Transverse colon (tissue), 4 donors: Measurements from ENCODE around the gene PRDX2. TPM values are rescaled to one million over a fixed set of nuclear protein-coding genes. Genes with fewer than 3 reads are reported as not detected.

Experiments used
- DNase-seq: peaks from one replicate; pipeline ENCODE4 v3.0.0-alpha.2; 2019
- H3K27ac ChIP-seq, 4 donors: fragments of 200-600 bp; sonication (generic); 2 replicates each; pipeline ENCODE4 v1.5.1; 2016 to 2018; ENCODE audit warnings: inconsistent platforms in 4 of 4
- H3K27me3 ChIP-seq: fragments of 200-600 bp; sonication (generic); 2 replicates; pipeline ENCODE4 v1.5.1; 2017; ENCODE audit warnings: inconsistent platforms
- H3K36me3 ChIP-seq, 4 donors: fragments of 200-600 bp; sonication (generic); 2 replicates each; pipeline ENCODE4 v1.5.1; 2017 to 2019; ENCODE audit warnings: inconsistent platforms in 4 of 4
- H3K4me1 ChIP-seq, 4 donors: fragments of 200-600 bp; sonication (generic); 2 replicates each; pipeline ENCODE4 v1.5.1; 2017 to 2020; ENCODE audit warnings: inconsistent platforms in 4 of 4
- H3K4me3 ChIP-seq, 4 donors: fragments of 200-600 bp; sonication (generic); 1 replicate in 1 of 4; 2 replicates in 3 of 4; pipeline versions ENCODE4 v1.5.1 to v1.6.1; 2017 to 2019; ENCODE audit warnings: inconsistent platforms in 4 of 4
- H3K9me3 ChIP-seq, 2 donors: fragments of 200-600 bp; sonication (generic); 2 replicates each; pipeline ENCODE4 v1.5.1; 2017 to 2019; ENCODE audit warnings: inconsistent platforms in 2 of 2
- EP300 ChIP-seq: sonication (generic); formaldehyde crosslinking; IDR thresholded peaks from one replicate; pipeline ENCODE4 v1.6.1; 2017; ENCODE audit warnings: antibody characterized with exemption, low read depth
- POLR2A ChIP-seq: fragments of 450-650 bp; IDR thresholded peaks from one replicate; pipeline ENCODE4 v1.6.1; 2016; ENCODE audit warnings: antibody characterized with exemption, mild to moderate bottlenecking, moderate library complexity
- POLR2AphosphoS5 ChIP-seq, 3 donors: sonication (generic); formaldehyde crosslinking; IDR thresholded peaks; one replicate each; pipeline ENCODE4 v1.6.1; 2016; ENCODE audit warnings: antibody characterized with exemption in 3 of 3
- WGBS, 2 donors: methylation state at CpG; one replicate each; pipeline ENCODE4 v1.1.5; 2018; ENCODE audit warnings: low coverage in 1 of 2; 5-methylcytosine and 5-hydroxymethylcytosine counted together
- in situ Hi-C, 4 donors: fragments of 200-750 bp; cut with MboI; loops; one replicate each; pipeline versions ENCODE4 v1.15.0 to v1.15.1; 2017; ENCODE audit warnings: low sequenced_read_pairs in 3 of 4, low pct_ligation_motif_present in 1 of 4, low pct_unique_long_range_greater_than_20kb in 1 of 4
- intact Hi-C: fragments of 100-400 bp; cut with DNase I; formaldehyde crosslinking; loops from one replicate; pipeline ENCODE4 v1.15.1; 2023; ENCODE audit warnings: low total_unique reads
- total RNA-seq, 4 donors: library from RNA; depleted of rRNA; stranded (reverse); fragments of >200 nt; gene quantifications; one replicate each; pipeline ENCODE4 v1.1.0, GENCODE V29; 2016
- TF ChIP-seq, protein P1 (sequence below), 5 experiments: fragments of 200-600 bp in 3 of 5; fragments of 450-650 bp in 2 of 5; sonication (generic) in 3 of 5; IDR thresholded peaks; 1 replicate in 2 of 5; 2 replicates in 3 of 5; pipeline ENCODE4 v1.5.1; 2016 to 2017; ENCODE audit warnings: antibody characterized with exemption in 5 of 5, inconsistent platforms in 3 of 5, mild to moderate bottlenecking in 2 of 5, moderate library complexity in 1 of 5

Gene PRDX2
- total RNA-seq, 4 donors from 2014 or later, result 172 to 357 (median 198) TPM

DNA sequence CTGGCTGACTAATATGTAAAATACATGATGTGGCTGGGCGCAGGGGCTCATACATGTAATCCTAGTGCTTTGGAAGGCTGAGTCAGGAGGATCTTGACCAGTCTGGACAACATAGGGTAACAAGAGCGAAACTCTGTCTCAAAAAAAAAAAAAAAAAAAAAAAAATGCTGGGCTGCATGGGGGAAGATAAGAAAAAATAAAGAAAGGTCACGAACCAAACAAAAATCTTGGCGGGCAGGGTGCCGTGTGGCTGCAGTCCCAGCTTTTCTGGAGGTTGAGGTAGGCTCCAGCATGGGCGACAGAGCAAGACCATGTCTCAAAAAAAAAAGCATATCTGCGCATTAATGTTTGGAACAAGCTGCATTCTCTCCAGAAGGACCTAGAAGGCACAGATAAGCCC lies 13.5 kb upstream of the PRDX2 start:
- no peaks in the 10 kb centered on the region for H3K27me3 ChIP-seq
- H3K9me3 ChIP-seq, result no peaks in the 10 kb centered on the region
- TF ChIP-seq POLR2AphosphoS5 (IDR thresholded peaks at IDR 0.05) (no peak), EP300 (no peak), POLR2A (no peak)
- TF ChIP-seq, protein P1, sequence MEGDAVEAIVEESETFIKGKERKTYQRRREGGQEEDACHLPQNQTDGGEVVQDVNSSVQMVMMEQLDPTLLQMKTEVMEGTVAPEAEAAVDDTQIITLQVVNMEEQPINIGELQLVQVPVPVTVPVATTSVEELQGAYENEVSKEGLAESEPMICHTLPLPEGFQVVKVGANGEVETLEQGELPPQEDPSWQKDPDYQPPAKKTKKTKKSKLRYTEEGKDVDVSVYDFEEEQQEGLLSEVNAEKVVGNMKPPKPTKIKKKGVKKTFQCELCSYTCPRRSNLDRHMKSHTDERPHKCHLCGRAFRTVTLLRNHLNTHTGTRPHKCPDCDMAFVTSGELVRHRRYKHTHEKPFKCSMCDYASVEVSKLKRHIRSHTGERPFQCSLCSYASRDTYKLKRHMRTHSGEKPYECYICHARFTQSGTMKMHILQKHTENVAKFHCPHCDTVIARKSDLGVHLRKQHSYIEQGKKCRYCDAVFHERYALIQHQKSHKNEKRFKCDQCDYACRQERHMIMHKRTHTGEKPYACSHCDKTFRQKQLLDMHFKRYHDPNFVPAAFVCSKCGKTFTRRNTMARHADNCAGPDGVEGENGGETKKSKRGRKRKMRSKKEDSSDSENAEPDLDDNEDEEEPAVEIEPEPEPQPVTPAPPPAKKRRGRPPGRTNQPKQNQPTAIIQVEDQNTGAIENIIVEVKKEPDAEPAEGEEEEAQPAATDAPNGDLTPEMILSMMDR (IDR thresholded peaks at IDR 0.05), result no peak
- in situ Hi-C loops (no loop called here), intact Hi-C loops (no loop called here)
- H3K27ac ChIP-seq, result no peak overlapping the region
- no peaks in the 10 kb centered on the region for H3K4me1 ChIP-seq
- no peak for DNase-seq
- no peaks in the 10 kb centered on the region for H3K36me3 ChIP-seq
- no peak overlapping the region for H3K4me3 ChIP-seq
- WGBS, 2 donors, result 92 to 98% methylated on average over 6 to 7 of the region's 7 CpGs

DNA sequence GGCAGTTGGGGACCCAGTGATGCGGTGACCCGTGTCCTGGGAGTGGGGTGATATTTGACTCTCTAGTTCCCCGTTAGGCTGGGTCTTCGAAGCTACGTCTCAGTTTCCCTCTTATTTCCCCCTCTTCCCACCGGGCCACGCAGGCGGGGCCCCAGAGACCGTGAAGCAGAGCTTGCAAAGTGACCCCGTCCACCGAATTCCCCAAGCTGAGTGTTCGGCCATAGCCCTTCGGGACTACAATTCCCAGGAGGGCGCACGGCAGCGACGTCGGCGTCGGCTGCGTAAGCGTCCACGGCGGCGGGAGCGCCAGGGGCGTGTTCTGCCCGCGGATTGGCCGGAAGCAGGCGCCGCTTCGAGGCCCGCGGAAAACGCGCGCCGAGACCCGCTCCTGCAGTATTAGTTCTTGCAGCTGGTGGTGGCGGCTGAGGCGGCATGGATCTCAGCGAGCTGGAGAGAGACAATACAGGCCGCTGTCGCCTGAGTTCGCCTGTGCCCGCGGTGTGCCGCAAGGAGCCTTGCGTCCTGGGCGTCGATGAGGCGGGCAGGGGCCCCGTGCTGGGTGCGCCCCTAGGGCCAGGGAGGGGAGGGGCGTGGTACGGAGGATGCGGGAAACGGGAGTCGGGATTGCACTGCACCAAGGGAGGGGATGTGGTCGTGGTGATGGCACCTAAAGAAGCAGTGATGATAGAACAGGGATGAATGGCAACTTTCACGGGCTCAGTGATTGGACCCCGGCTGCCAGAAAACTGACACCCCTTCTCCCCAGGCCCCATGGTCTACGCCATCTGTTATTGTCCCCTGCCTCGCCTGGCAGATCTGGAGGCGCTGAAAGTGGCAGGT lies 4.9 kb upstream of the PRDX2 start, which contains the start of gene RNASEH2A:
TSS of gene RNASEH2A (plus strand) at position 343 of the 840 bp plus-strand sequence. CDS start at position 433, 90 bp downstream.
- Histone ChIP-seq H3K27ac (peak within 1 kb of the TSS; percentile 63 to 83 (median 71)), H3K4me1 (peaks cover 10 to 20% (median 17%) of the 10 kb centered on the region in 4 donors), H3K9me3 (no peaks in the 10 kb centered on the region), H3K27me3 (no peaks in the 10 kb centered on the region), H3K4me3 (peak within 1 kb of the TSS; percentile 38 to 61 (median 46)), H3K36me3 (no peaks in the 10 kb centered on the region)
- TF ChIP-seq, protein P1 (IDR thresholded peaks at IDR 0.05), result peak in 2 of 5 experiments; percentile 6 to 17
- TF ChIP-seq EP300 (no peak), POLR2A (no peak), POLR2AphosphoS5 (IDR thresholded peaks at IDR 0.05) (peak in 2 of 3 donors; percentile 21 to 54)
- DNase-seq, result peak; percentile 92
- in situ Hi-C loops (no loop called here), intact Hi-C loops (no loop called here)
- 4 to 15% methylated on average over 6 to 66 of the region's 66 CpGs for WGBS, 2 donors

DNA sequence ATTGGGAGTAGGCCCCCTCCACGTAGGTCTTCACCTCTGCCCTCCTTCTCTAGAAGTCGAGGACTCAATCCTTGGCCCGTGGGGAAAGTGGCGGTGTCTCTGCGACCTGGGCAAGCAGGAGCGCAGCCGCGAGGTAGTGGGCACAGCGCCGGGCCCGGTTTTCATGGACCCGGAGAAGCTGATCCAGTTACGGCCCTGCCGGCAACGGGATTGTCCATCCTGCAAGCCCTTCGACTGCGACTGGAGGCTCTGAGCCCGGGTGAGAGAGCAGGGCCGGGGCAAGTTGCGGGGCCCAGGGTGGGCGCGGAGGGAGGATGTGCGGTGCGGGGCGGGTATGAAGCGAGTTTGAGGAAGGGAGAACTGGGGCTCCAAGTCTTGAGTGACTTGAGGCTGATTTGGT lies 2.5 kb upstream of the PRDX2 start:
- Histone ChIP-seq H3K27me3 (no peaks in the 10 kb centered on the region), H3K36me3 (no peaks in the 10 kb centered on the region), H3K27ac (no peak overlapping the region), H3K9me3 (no peaks in the 10 kb centered on the region), H3K4me3 (no peak overlapping the region), H3K4me1 (peaks cover 15 to 32% (median 25%) of the 10 kb centered on the region in 4 donors)
- WGBS, 2 donors, result 93% methylated on average over 26 of the region's 26 CpGs; no CpG with 5 or more reads in 1 of the 2 donors
- in situ Hi-C loops (no loop called here), intact Hi-C loops (loop anchor here (5.0 kb wide), 1 partner anchor 37 kb away; no protein-coding TSS in a partner anchor)
- no peak for TF ChIP-seq POLR2AphosphoS5 (IDR thresholded peaks at IDR 0.05)
- no peak for TF ChIP-seq EP300
- TF ChIP-seq POLR2A, result no peak
- TF ChIP-seq, protein P1 (IDR thresholded peaks at IDR 0.05), result no peak
- DNase-seq, result no peak

DNA sequence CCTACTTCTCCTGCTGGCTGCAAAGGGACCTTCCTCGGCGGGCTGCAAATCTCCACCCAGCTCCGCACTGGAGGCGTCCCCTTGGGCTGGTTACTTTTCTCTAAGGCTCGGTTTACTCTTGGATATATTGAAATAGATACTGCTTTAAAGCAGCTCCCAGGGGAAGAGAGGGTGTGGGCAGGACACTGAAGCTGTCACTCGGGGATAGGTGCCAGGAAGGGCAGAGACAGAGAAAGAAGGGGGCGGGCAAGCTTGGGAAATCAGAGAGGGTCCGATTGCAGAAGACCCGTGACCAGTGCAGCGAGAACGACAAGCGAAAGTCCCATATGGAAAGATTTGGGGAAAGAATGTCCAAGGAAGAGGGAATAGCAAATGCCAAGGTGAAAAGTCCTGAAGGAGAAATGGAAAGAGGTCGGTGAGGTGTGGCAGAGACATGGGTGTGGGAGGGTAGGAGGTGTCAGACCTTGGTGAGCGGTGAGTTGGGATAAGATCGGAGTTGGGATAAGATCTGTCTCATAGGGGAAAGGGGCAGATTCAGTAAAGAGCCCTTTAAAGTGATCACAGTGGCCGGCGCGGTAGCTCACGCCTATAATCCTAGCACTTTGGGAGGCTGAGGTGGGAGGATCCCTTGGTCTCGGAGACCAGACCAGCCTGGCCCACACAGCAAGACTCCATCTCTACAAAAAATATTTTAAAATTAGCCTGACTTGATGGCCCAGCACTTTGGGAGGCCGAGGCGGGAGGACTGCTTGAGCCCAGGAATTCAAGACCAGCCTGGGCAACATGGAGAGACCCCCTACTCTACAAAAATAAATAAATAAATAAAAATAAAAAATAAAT lies 887 bp upstream of the PRDX2 start:
- WGBS, 2 donors, result 36 to 42% methylated on average over 16 to 22 of the region's 22 CpGs
- Histone ChIP-seq H3K36me3 (no peaks in the 10 kb centered on the region), H3K27ac (peak overlapping the region; percentile 80 to 88 (median 84)), H3K4me3 (peak overlapping the region; percentile 36 to 84 (median 75)), H3K4me1 (peaks cover 15 to 32% (median 25%) of the 10 kb centered on the region in 4 donors), H3K27me3 (no peaks in the 10 kb centered on the region), H3K9me3 (no peaks in the 10 kb centered on the region)
- TF ChIP-seq POLR2A, result peak; percentile 23
- no peak for TF ChIP-seq EP300
- intact Hi-C loops, result loop anchor here (5.0 kb wide), 1 partner anchor 35 kb away; no protein-coding TSS in a partner anchor
- in situ Hi-C loops, result no loop called here
- DNase-seq, result no peak
